Measurements from ENCODE around the gene LTBP1. TPM values are rescaled to one million over a fixed set of nuclear protein-coding genes. Genes with fewer than 3 reads are reported as not detected.

Gene LTBP1
- total RNA-seq, 1 experiment from 2014 or later: 10.3 TPM

GRCh38 chr2:33130544-33130943 is 183.8 kb downstream of the LTBP1 start:
- H3K4me2 ChIP-seq: no peak overlapping the region

GRCh38 chr2:33131111-33131510 is 184.4 kb downstream of the LTBP1 start:
- no peak overlapping the region for H3K27ac ChIP-seq
- TF ChIP-seq CTCF (conservative IDR thresholded peaks at IDR 0.05) (no peak), EZH2 (IDR thresholded peaks at IDR 0.05; ENCODE audit: low read depth) (no peak)
- no peaks in the 10 kb centered on the region for H3K9me2 ChIP-seq (ENCODE audit: insufficient read depth)
- no peaks in the 10 kb centered on the region for H3K79me2 ChIP-seq (ENCODE audit: low read depth)
- no peaks in the 10 kb centered on the region for H3F3A ChIP-seq (ENCODE audit: insufficient read depth, low read depth)
- H3K4me1 ChIP-seq (replicated peaks; ENCODE audit: insufficient read depth): no peaks in the 10 kb centered on the region
- BruUV-seq (replicated peaks): no TSS peak
- no peaks in the 10 kb centered on the region for H4K20me1 ChIP-seq (ENCODE audit: insufficient read depth)
- H3K36me3 ChIP-seq (ENCODE audit: low read depth): no peaks in the 10 kb centered on the region
- no peak for DNase-seq
- POLR2A ChIA-PET (ENCODE audit: unreplicated experiment): interaction anchor here (0.6 kb wide), 1 partner anchor 587 kb away, joined by 5 read pairs; no protein-coding TSS in a partner anchor
- intact Hi-C loops (cut with micrococcal nuclease; ENCODE audit: unreplicated experiment): no loop called here
- H3K27me3 ChIP-seq (ENCODE audit: insufficient read depth, low read depth): no peaks in the 10 kb centered on the region
- H3K4me2 ChIP-seq: no peak overlapping the region
- H2AFZ ChIP-seq: no peak overlapping the region
- CTCF ChIA-PET: interaction anchor here (0.5 kb wide), 1 partner anchor 357 kb away, joined by 4 read pairs; no protein-coding TSS in a partner anchor
- H3K4me3 ChIP-seq: no peak overlapping the region
- H3K9me3 ChIP-seq (ENCODE audit: insufficient read depth, low read depth): no peaks in the 10 kb centered on the region

More at GRCh38 chr2:33130544-33130943, 183.8 kb downstream of the LTBP1 start:
- intact Hi-C loops (cut with micrococcal nuclease; ENCODE audit: unreplicated experiment): no loop called here
- no peak for TF ChIP-seq CTCF (conservative IDR thresholded peaks at IDR 0.05)
- TF ChIP-seq EZH2 (IDR thresholded peaks at IDR 0.05; ENCODE audit: low read depth): no peak
- ChIA-PET POLR2A (ENCODE audit: unreplicated experiment) (no interaction called here), CTCF (no interaction called here)
- Histone ChIP-seq H3K4me1 (replicated peaks; ENCODE audit: insufficient read depth) (no peaks in the 10 kb centered on the region), H3K79me2 (ENCODE audit: low read depth) (no peaks in the 10 kb centered on the region), H3K4me3 (no peak overlapping the region), H3K27ac (no peak overlapping the region), H3K36me3 (ENCODE audit: low read depth) (no peaks in the 10 kb centered on the region), H3F3A (ENCODE audit: insufficient read depth, low read depth) (no peaks in the 10 kb centered on the region), H3K9me3 (ENCODE audit: insufficient read depth, low read depth) (no peaks in the 10 kb centered on the region), H2AFZ (no peak overlapping the region), H4K20me1 (ENCODE audit: insufficient read depth) (no peaks in the 10 kb centered on the region), H3K27me3 (ENCODE audit: insufficient read depth, low read depth) (no peaks in the 10 kb centered on the region), H3K9me2 (ENCODE audit: insufficient read depth) (no peaks in the 10 kb centered on the region)
- no peak for DNase-seq
- BruUV-seq (replicated peaks): no TSS peak

GRCh38 chr2:33131749-33132148 is 185.0 kb downstream of the LTBP1 start:
- POLR2A ChIA-PET (ENCODE audit: unreplicated experiment): interaction anchor here (0.6 kb wide), 1 partner anchor 588 kb away, joined by 5 read pairs; no protein-coding TSS in a partner anchor

More at GRCh38 chr2:33131749-33132148, 185.0 kb downstream of the LTBP1 start:
- H3K36me3 ChIP-seq (ENCODE audit: low read depth): no peaks in the 10 kb centered on the region
- H3K4me2 ChIP-seq: no peak overlapping the region
- no peaks in the 10 kb centered on the region for H4K20me1 ChIP-seq (ENCODE audit: insufficient read depth)
- CTCF ChIA-PET: interaction anchor here (0.5 kb wide), 1 partner anchor 358 kb away, joined by 4 read pairs; no protein-coding TSS in a partner anchor
- H3K4me3 ChIP-seq: no peak overlapping the region
- H3K27me3 ChIP-seq (ENCODE audit: insufficient read depth, low read depth): no peaks in the 10 kb centered on the region
- no peak overlapping the region for H2AFZ ChIP-seq
- no peaks in the 10 kb centered on the region for H3K9me3 ChIP-seq (ENCODE audit: insufficient read depth, low read depth)
- H3F3A ChIP-seq (ENCODE audit: insufficient read depth, low read depth): no peaks in the 10 kb centered on the region
- intact Hi-C loops (cut with micrococcal nuclease; ENCODE audit: unreplicated experiment): no loop called here
- TF ChIP-seq CTCF (conservative IDR thresholded peaks at IDR 0.05) (no peak), EZH2 (IDR thresholded peaks at IDR 0.05; ENCODE audit: low read depth) (no peak)
- no TSS peak for BruUV-seq (replicated peaks)
- no peak for DNase-seq
- H3K27ac ChIP-seq: no peak overlapping the region
- no peaks in the 10 kb centered on the region for H3K79me2 ChIP-seq (ENCODE audit: low read depth)
- no peaks in the 10 kb centered on the region for H3K9me2 ChIP-seq (ENCODE audit: insufficient read depth)
- H3K4me1 ChIP-seq (replicated peaks; ENCODE audit: insufficient read depth): no peaks in the 10 kb centered on the region
